ENCODE data around the gene TUSC2. TPM values are rescaled to one million over a fixed set of nuclear protein-coding genes. Genes with fewer than 3 reads are reported as not detected.

TUSC2 gene
- total RNA-seq, 1 experiment from 2014 or later: 33.5 TPM

GRCh38 chr3:50345586-50346234 lies 17.7 kb upstream of the TUSC2 start, which contains the start of gene ZMYND10:
TSS of gene ZMYND10 (minus strand) at chr3:50345732. CDS start at chr3:50345579, 153 bp downstream.
- Histone ChIP-seq H4K8ac (replicated peaks; ENCODE audit: insufficient read length, low read depth, low read length) (no peak within 1 kb of the TSS), H3K27ac (ENCODE audit: insufficient read length, low read depth, low read length) (no peak within 1 kb of the TSS), H3K23me2 (ENCODE audit: insufficient read length, low read depth, low read length, poor library complexity, severe bottlenecking) (peaks cover 15% of the 10 kb centered on the region), H3K9me3 (ENCODE audit: control insufficient read depth, low read depth, low read length) (no peaks in the 10 kb centered on the region), H3K9ac (ENCODE audit: extremely low read depth, insufficient read length, low read length) (no peak within 1 kb of the TSS), H2AFZ (ENCODE audit: low read length) (no peak within 1 kb of the TSS), H3K56ac (ENCODE audit: insufficient read length, low read depth, low read length) (no peak within 1 kb of the TSS), H3K18ac (ENCODE audit: insufficient read length, low read depth, low read length) (no peak within 1 kb of the TSS), H2BK15ac (ENCODE audit: low read depth, low read length) (no peak within 1 kb of the TSS), H3K27me3 (ENCODE audit: insufficient read depth, low read length) (peaks cover 11% of the 10 kb centered on the region; the same call in 1 of the 2 replicates), H3K14ac (ENCODE audit: insufficient read depth, low read length) (0 out of 2 replicates have a peak within 1 kb of the TSS, but pooled peaks have one; percentile 60), H2BK12ac (ENCODE audit: insufficient read length, low read depth, low read length) (no peak within 1 kb of the TSS), H3K79me1 (ENCODE audit: insufficient read depth, low read depth, low read length, poor library complexity, severe bottlenecking) (no peaks in the 10 kb centered on the region), H3K4me2 (ENCODE audit: insufficient read depth, insufficient read length, low read length) (peak within 1 kb of the TSS; percentile 62), H3K4me1 (ENCODE audit: insufficient read depth, low read length) (no peaks in the 10 kb centered on the region), H2BK20ac (ENCODE audit: low read depth, low read length, poor library complexity, severe bottlenecking) (no peak within 1 kb of the TSS), H2BK5ac (ENCODE audit: insufficient read length, low read length) (no peak within 1 kb of the TSS), H3K23ac (ENCODE audit: insufficient read length, low read depth, low read length) (no peak within 1 kb of the TSS), H3K4ac (ENCODE audit: low read depth, low read length) (no peak within 1 kb of the TSS), H2AK5ac (ENCODE audit: insufficient read length, low read length) (no peak within 1 kb of the TSS), H2BK120ac (ENCODE audit: low read depth, low read length, poor library complexity, severe bottlenecking) (no peak within 1 kb of the TSS), H4K91ac (ENCODE audit: insufficient read length, low read depth, low read length) (no peak within 1 kb of the TSS), H3T11ph (ENCODE audit: low read length) (no peak within 1 kb of the TSS), H3K79me2 (ENCODE audit: insufficient read depth, low read length) (no peaks in the 10 kb centered on the region), H4K5ac (ENCODE audit: insufficient read length, low read depth, low read length) (no peak within 1 kb of the TSS), H4K20me1 (ENCODE audit: control insufficient read depth, insufficient read depth, insufficient read length) (no peaks in the 10 kb centered on the region)
- Mint-ChIP-seq H3K36me3 (ENCODE audit: insufficient read depth in 1 of 3, low read depth in 3 of 3) (peaks cover 6 to 15% (median 7%) of the 10 kb centered on the region in 3 experiments; a peak in 6 of 7 replicates), H3K9me3 (no peaks in the 10 kb centered on the region), H3K4me1 (peaks cover 12 to 17% of the 10 kb centered on the region in 2 experiments), H3K27ac (no peak within 1 kb of the TSS), H3K27me3 (ENCODE audit: low read depth) (peaks cover 53% of the 10 kb centered on the region), H3K4me3 (peak within 1 kb of the TSS; percentile 57 to 70)
- peak; percentile 87 for DNase-seq
- no CpG with 5 or more reads among the region's 45 CpGs for WGBS (ENCODE audit: extremely low coverage, insufficient read length, low lambda C conversion rate)
- no peak for TF ChIP-seq CTCF (conservative IDR thresholded peaks at IDR 0.05)

Data from H9 (cell line).